Thyroid gland (tissue), 4 donors: Measurements from ENCODE around the gene ADAMTSL2.

ENCODE experiments used
- POLR2A ChIP-seq, 2 donors: fragments of 450-650 bp; IDR thresholded peaks; one replicate each; pipeline ENCODE4 v1.6.1; 2017; ENCODE audit warnings: antibody characterized with exemption in 2 of 2, mild to moderate bottlenecking in 2 of 2, moderate library complexity in 1 of 2
- TF ChIP-seq, protein P1 (sequence below), 6 experiments: fragments of 200-600 bp in 3 of 6; fragments of 450-650 bp in 3 of 6; sonication (generic) in 3 of 6; IDR thresholded peaks; one replicate each; pipeline ENCODE4 v1.5.1; 2016 to 2019; ENCODE audit warnings: antibody characterized with exemption in 6 of 6, mild to moderate bottlenecking in 2 of 6, inconsistent platforms in 1 of 6, moderate library complexity in 1 of 6

DNA sequence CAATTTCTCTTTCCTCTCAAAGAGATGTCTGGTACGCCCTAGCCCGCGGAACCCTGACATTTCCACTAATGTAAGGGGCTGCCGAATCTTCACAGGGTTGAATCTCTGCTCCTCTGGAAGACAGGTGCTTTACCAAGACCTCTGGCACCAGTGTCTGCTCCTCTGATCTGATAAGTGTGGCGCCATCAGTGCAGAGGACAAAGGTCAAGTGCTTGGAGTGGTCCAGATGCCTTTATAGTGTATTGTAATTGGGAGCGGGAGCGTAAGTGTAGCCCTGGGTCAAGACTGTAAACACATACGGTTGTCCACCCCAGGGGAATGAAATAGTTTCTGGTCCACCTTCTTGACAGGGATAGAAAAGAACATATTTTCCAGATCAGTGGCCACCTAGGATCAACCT, 17.7 kb downstream of the ADAMTSL2 start:
- TF ChIP-seq, protein P1, sequence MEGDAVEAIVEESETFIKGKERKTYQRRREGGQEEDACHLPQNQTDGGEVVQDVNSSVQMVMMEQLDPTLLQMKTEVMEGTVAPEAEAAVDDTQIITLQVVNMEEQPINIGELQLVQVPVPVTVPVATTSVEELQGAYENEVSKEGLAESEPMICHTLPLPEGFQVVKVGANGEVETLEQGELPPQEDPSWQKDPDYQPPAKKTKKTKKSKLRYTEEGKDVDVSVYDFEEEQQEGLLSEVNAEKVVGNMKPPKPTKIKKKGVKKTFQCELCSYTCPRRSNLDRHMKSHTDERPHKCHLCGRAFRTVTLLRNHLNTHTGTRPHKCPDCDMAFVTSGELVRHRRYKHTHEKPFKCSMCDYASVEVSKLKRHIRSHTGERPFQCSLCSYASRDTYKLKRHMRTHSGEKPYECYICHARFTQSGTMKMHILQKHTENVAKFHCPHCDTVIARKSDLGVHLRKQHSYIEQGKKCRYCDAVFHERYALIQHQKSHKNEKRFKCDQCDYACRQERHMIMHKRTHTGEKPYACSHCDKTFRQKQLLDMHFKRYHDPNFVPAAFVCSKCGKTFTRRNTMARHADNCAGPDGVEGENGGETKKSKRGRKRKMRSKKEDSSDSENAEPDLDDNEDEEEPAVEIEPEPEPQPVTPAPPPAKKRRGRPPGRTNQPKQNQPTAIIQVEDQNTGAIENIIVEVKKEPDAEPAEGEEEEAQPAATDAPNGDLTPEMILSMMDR (IDR thresholded peaks at IDR 0.05): no peak
- TF ChIP-seq POLR2A (IDR thresholded peaks at IDR 0.05): no peak
